HFF-Myc (cell line): ENCODE results near the gene DTNBP1.

Experiments
- DNase-seq: peaks from one replicate; pipeline ENCODE4 v3.0.0-alpha.2; 2011; ENCODE audit warnings: low read depth; ENCODE audit errors: extremely low read depth
- H3K4me3 ChIP-seq: replicated peaks from 2 replicates; pipeline ENCODE4 v1.5.1; 2011; ENCODE audit warnings: low read depth, mild to moderate bottlenecking, control low read depth, low read length
- TF ChIP-seq, protein P1 (sequence below): IDR thresholded peaks from 2 replicates; pipeline ENCODE4 v1.5.1; 2012; ENCODE audit warnings: mild to moderate bottlenecking, low read depth, low read length, control low read depth; ENCODE audit errors: missing control alignments

Gene DTNBP1

DNA sequence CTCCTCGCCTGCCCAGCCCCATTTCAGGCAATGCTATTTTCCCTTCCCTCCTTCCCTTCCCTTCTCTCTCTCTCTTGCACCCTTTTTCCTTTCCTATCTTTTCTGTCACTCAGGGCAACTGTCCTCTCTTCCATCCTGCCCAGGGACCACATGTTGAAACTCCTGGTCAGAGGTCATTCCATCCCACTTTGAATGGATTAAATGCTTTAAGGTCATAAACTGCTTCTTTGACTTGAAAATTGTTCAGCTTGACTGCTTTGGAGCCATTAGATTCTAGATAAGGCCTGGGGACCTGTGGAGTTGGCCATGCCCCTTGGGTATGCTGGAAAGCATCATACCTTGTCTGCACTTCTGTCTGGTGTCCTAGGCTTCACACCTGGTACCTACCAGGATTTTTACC lies 106.1 kb downstream of the DTNBP1 start:
- H3K4me3 ChIP-seq, result no peak overlapping the region
- TF ChIP-seq, protein P1, sequence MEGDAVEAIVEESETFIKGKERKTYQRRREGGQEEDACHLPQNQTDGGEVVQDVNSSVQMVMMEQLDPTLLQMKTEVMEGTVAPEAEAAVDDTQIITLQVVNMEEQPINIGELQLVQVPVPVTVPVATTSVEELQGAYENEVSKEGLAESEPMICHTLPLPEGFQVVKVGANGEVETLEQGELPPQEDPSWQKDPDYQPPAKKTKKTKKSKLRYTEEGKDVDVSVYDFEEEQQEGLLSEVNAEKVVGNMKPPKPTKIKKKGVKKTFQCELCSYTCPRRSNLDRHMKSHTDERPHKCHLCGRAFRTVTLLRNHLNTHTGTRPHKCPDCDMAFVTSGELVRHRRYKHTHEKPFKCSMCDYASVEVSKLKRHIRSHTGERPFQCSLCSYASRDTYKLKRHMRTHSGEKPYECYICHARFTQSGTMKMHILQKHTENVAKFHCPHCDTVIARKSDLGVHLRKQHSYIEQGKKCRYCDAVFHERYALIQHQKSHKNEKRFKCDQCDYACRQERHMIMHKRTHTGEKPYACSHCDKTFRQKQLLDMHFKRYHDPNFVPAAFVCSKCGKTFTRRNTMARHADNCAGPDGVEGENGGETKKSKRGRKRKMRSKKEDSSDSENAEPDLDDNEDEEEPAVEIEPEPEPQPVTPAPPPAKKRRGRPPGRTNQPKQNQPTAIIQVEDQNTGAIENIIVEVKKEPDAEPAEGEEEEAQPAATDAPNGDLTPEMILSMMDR, result no peak
- no peak for DNase-seq

DNA sequence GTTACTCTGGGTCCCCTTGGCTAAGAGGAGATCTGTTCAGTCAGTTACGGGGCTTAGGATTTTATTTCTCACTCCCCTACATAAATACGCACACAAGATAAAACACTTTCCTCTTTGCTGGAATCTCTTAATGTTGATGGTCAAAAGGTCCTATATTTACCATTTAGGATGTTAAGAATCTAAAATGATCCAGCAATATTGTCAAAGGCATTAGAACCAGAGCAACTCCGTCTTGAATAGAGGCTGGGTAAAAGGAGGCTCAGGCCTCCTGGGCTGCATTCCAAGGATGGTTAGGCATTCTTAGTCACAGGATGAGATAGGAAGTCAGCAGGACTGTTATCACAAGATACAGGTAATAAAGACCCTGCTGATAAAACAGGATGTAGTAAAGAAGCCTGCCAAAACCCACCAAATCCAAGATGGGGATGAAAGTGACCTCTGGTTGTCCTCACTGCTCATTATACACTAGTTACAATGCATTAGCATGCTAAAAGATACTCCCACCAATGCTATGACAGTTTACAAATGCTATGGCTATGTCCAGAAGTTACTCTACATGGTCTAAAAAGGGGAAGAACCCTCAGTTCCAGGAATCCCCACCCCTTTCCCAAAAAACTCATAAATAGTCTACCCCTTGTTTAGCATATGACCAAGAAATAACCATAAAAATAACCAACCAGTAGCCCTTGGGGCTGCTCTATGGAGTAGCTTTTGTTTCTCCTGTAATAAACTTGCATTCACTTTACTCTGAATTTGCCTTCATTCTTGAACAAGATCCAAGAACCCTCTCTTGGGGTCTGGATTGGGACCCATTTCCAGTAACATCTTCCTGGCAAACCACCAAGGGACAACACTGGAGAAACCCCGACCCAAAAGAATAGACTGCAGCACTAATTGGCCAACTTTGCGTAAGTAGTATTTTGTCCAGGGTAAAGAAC lies 107.5 kb downstream of the DTNBP1 start:
- no peak for DNase-seq
- H3K4me3 ChIP-seq, result no peak overlapping the region
- TF ChIP-seq, protein P1, result no peak

DNA sequence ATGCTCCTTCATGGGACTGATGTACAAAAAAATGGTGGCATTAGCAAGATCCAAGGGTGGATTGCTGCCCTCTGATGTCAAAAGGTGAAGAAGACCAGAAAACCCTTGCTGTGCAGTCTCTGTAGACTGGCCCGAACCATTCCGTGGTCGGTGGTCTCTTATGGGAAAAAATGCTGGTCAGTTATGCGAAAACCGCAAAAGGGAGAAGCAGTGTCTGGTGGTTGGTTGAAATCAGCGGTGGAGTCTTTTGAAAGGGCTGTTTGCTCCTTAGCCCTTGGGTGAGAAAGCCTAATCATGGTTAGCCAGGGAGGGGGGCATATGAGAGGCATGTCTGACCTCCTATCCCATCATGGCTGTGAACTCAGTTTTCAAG lies 108.1 kb downstream of the DTNBP1 start:
- TF ChIP-seq, protein P1, result no peak
- H3K4me3 ChIP-seq, result no peak overlapping the region
- DNase-seq, result no peak

DNA sequence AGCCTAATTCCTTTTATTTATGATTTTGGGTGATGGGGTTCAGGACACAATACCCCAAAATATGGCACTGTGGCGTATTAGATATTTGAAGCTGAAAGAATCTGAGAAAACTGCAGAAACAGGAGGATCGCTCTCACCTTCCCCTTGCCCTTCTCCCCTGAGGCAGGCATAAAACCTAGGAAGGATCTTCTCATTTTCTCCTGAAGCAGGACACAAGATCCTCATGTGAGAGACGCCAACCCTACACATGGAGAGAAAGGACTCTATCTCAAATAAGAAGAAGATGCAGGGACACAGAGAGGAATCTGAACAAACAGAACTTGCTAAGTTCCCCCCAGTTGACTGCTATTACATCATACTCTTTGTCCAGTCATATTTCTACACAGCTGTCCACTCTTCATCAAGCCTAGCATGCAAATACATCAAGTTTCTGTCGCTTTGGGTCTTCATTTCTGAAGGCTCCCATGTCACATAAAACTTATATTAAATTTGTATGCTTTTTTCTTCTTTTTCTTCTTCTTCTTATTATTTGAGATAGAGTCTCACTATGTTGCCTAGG lies 109.0 kb downstream of the DTNBP1 start:
- no peak overlapping the region for H3K4me3 ChIP-seq
- no peak for DNase-seq
- TF ChIP-seq, protein P1, result no peak

DNA sequence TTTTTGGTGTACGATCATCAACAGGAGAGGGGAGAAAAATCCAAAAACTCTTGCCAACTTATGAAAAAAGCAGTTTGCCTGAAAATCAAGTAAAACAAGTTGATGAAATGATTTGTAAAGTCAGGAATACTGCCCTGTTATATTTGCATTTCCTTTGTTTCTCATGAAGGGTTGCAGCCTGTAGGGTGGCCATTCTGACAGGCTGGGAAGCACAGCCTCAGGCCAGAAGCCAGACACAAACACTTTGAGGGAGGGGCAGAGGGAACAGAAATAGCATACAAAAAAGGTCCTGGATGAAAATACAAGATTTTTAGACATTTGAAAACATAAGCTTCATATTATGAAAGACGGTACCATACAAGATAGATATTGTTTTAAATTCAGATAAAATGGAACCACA lies 109.8 kb downstream of the DTNBP1 start:
- no peak for DNase-seq
- H3K4me3 ChIP-seq, result no peak overlapping the region
- TF ChIP-seq, protein P1, result no peak

DNA sequence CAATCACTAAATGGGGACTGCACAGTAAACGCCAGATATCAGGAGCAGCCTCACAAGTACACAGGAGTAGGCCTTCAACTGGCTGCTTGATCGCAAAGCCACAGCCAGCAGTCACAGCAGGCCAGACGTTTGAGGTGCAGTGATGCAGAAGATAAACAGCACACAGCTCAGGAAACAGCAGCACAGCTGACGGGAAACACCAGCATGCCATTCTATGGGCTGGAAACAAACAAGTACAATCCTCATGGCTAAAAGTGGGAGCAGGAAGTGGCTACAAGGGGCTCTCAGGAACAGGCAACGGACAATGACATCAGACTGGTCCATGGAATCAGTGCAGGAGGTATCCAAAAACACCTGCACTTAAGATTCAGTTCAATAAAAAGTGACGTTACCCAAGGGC lies 111.0 kb downstream of the DTNBP1 start:
- H3K4me3 ChIP-seq, result no peak overlapping the region
- TF ChIP-seq, protein P1, result no peak
- no peak for DNase-seq
